Measurements from ENCODE around the gene CLEC2B. TPM values are rescaled to one million over a fixed set of nuclear protein-coding genes. Genes with fewer than 3 reads are reported as not detected.

The CLEC2B gene
- total and polyA plus RNA-seq, 4 donors: 2.9 to 4.2 (median 3.1) TPM

DNA sequence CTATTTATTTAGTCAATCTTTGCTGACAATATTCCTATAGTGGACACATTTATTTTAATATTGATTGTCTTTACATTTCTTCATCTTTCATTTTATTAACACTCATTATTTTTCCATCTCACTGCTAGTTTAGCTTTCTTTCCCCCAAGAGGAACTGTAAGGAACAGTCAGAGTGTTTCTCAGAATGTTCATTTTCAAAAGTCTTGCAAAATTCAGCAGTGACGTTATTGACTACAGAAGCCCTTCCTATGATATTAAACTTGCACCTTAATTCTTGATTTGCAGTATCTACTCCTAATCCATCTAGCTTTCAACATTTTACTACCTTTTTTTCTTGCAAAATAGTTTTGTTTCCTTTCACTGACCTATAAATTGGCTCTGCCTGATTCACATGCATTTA lies 13.0 kb downstream of the CLEC2B start:
- no peak overlapping the region for H3K27ac ChIP-seq (ENCODE audit: low read depth in 1 of 2, low read length in 2 of 2)
- no peak for DNase-seq (ENCODE audit: low spot score)
- no peaks in the 10 kb centered on the region for H3K9me3 ChIP-seq (ENCODE audit: control insufficient read depth in 4 of 4, low read length in 3 of 4)
- H3K4me1 ChIP-seq (ENCODE audit: control insufficient read depth in 4 of 4, insufficient read depth in 4 of 4, low read length in 3 of 4): no peaks in the 10 kb centered on the region
- H3K9ac ChIP-seq (ENCODE audit: low read depth in 1 of 2, low read length in 2 of 2): no peak overlapping the region
- H3K4me3 ChIP-seq (ENCODE audit: low read depth in 1 of 3, low read length in 3 of 3): no peak overlapping the region
- no peak for TF ChIP-seq SP1 (IDR thresholded peaks at IDR 0.05)
- TF ChIP-seq RAD21 (IDR thresholded peaks at IDR 0.05): no peak
- TF ChIP-seq YY1 (IDR thresholded peaks at IDR 0.05): no peak
- TF ChIP-seq GABPA (IDR thresholded peaks at IDR 0.05 in 1 of 2, conservative IDR thresholded peaks at IDR 0.05 in 1 of 2): no peak
- TF ChIP-seq HNF4A (conservative IDR thresholded peaks at IDR 0.05): no peak
- no peak for TF ChIP-seq RXRA (IDR thresholded peaks at IDR 0.05)
- TF ChIP-seq, protein P1, sequence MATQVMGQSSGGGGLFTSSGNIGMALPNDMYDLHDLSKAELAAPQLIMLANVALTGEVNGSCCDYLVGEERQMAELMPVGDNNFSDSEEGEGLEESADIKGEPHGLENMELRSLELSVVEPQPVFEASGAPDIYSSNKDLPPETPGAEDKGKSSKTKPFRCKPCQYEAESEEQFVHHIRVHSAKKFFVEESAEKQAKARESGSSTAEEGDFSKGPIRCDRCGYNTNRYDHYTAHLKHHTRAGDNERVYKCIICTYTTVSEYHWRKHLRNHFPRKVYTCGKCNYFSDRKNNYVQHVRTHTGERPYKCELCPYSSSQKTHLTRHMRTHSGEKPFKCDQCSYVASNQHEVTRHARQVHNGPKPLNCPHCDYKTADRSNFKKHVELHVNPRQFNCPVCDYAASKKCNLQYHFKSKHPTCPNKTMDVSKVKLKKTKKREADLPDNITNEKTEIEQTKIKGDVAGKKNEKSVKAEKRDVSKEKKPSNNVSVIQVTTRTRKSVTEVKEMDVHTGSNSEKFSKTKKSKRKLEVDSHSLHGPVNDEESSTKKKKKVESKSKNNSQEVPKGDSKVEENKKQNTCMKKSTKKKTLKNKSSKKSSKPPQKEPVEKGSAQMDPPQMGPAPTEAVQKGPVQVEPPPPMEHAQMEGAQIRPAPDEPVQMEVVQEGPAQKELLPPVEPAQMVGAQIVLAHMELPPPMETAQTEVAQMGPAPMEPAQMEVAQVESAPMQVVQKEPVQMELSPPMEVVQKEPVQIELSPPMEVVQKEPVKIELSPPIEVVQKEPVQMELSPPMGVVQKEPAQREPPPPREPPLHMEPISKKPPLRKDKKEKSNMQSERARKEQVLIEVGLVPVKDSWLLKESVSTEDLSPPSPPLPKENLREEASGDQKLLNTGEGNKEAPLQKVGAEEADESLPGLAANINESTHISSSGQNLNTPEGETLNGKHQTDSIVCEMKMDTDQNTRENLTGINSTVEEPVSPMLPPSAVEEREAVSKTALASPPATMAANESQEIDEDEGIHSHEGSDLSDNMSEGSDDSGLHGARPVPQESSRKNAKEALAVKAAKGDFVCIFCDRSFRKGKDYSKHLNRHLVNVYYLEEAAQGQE (IDR thresholded peaks at IDR 0.05): no peak
- no peak for TF ChIP-seq EGR1 (IDR thresholded peaks at IDR 0.05; ENCODE audit: low read depth in 2 of 2)
- TF ChIP-seq, protein P2, sequence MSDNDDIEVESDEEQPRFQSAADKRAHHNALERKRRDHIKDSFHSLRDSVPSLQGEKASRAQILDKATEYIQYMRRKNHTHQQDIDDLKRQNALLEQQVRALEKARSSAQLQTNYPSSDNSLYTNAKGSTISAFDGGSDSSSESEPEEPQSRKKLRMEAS (IDR thresholded peaks at IDR 0.05): no peak
- TF ChIP-seq, protein P3, sequence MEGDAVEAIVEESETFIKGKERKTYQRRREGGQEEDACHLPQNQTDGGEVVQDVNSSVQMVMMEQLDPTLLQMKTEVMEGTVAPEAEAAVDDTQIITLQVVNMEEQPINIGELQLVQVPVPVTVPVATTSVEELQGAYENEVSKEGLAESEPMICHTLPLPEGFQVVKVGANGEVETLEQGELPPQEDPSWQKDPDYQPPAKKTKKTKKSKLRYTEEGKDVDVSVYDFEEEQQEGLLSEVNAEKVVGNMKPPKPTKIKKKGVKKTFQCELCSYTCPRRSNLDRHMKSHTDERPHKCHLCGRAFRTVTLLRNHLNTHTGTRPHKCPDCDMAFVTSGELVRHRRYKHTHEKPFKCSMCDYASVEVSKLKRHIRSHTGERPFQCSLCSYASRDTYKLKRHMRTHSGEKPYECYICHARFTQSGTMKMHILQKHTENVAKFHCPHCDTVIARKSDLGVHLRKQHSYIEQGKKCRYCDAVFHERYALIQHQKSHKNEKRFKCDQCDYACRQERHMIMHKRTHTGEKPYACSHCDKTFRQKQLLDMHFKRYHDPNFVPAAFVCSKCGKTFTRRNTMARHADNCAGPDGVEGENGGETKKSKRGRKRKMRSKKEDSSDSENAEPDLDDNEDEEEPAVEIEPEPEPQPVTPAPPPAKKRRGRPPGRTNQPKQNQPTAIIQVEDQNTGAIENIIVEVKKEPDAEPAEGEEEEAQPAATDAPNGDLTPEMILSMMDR (IDR thresholded peaks at IDR 0.05; ENCODE audit: low read depth, low read length, missing input control): no peak
- TF ChIP-seq JUND (IDR thresholded peaks at IDR 0.05): no peak
- TF ChIP-seq HNF4G (IDR thresholded peaks at IDR 0.05): no peak
- no peak for TF ChIP-seq NR2F2 (IDR thresholded peaks at IDR 0.05)
- TF ChIP-seq, protein P4, sequence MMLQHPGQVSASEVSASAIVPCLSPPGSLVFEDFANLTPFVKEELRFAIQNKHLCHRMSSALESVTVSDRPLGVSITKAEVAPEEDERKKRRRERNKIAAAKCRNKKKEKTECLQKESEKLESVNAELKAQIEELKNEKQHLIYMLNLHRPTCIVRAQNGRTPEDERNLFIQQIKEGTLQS (IDR thresholded peaks at IDR 0.05): no peak
- no peak for TF ChIP-seq FOXA2 (IDR thresholded peaks at IDR 0.05)
- H3K27me3 ChIP-seq (ENCODE audit: control insufficient read depth in 4 of 4, insufficient read depth in 4 of 4, low read length in 3 of 4): no peaks in the 10 kb centered on the region
- WGBS: 76% methylated on average over 1 of the region's 1 CpG
- H3K36me3 ChIP-seq (ENCODE audit: control insufficient read depth in 4 of 4, insufficient read depth in 3 of 4, low read depth in 1 of 4, low read length in 3 of 4): peaks cover 0 to 6% (median 2%) of the 10 kb centered on the region in 4 donors

DNA sequence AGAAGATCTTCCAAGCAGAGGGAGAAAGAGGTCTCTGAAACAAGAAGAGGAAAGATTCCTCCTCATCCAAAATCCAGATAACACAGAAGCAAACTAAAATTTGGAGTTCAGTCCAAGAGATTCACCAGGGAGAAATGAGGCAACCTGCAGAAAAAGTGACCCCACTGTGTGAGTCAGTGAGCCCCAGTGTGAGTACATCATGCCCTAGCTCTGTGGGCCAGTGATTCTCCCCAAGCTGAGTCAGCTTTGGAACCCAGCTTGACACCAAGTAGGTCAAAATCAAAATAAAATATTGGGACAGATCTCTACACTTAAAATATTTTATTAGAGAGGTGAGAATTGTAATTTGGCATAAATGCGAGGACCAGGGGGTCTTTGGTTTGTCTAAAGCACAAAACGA lies 17.2 kb downstream of the CLEC2B start:
- DNase-seq (ENCODE audit: low spot score): no peak
- WGBS: 91% methylated on average over 2 of the region's 2 CpGs
- TF ChIP-seq GABPA (IDR thresholded peaks at IDR 0.05 in 1 of 2, conservative IDR thresholded peaks at IDR 0.05 in 1 of 2): no peak
- no peak for TF ChIP-seq HNF4A (conservative IDR thresholded peaks at IDR 0.05)
- TF ChIP-seq RXRA (IDR thresholded peaks at IDR 0.05): no peak
- TF ChIP-seq, protein P1 (IDR thresholded peaks at IDR 0.05): no peak
- TF ChIP-seq, protein P3 (IDR thresholded peaks at IDR 0.05; ENCODE audit: low read depth, low read length, missing input control): no peak
- Histone ChIP-seq H3K4me1 (ENCODE audit: control insufficient read depth in 4 of 4, insufficient read depth in 4 of 4, low read length in 3 of 4) (no peaks in the 10 kb centered on the region), H3K9me3 (ENCODE audit: control insufficient read depth in 4 of 4, low read length in 3 of 4) (no peaks in the 10 kb centered on the region), H3K27me3 (ENCODE audit: control insufficient read depth in 4 of 4, insufficient read depth in 4 of 4, low read length in 3 of 4) (no peaks in the 10 kb centered on the region), H3K4me3 (ENCODE audit: low read depth in 1 of 3, low read length in 3 of 3) (no peak overlapping the region), H3K27ac (ENCODE audit: low read depth in 1 of 2, low read length in 2 of 2) (no peak overlapping the region), H3K36me3 (ENCODE audit: control insufficient read depth in 4 of 4, insufficient read depth in 3 of 4, low read depth in 1 of 4, low read length in 3 of 4) (peaks cover 0 to 2% (median 2%) of the 10 kb centered on the region in 4 donors), H3K9ac (ENCODE audit: low read depth in 1 of 2, low read length in 2 of 2) (no peak overlapping the region)
